NCI-H2227 (cell line): ENCODE measurements around the gene AIFM2.
"Not testable (repeated sequence)": the region's sequence is repeated elsewhere in the genome, so short reads cannot be mapped to it uniquely, and the experiment has no call there.

ENCODE experiments used
- DNase-seq: peaks from one replicate; lab custom pipeline; 2025; ENCODE audit not compliant: unreplicated experiment; lab: John Stamatoyannopoulos, UW

The AIFM2 gene

GRCh38 chr10:70123817-70124216, 8.8 kb downstream of the AIFM2 start:
- DNase-seq = no peak

GRCh38 chr10:70123166-70123565, 9.5 kb downstream of the AIFM2 start:
- not testable (repeated sequence) for DNase-seq

DNA sequence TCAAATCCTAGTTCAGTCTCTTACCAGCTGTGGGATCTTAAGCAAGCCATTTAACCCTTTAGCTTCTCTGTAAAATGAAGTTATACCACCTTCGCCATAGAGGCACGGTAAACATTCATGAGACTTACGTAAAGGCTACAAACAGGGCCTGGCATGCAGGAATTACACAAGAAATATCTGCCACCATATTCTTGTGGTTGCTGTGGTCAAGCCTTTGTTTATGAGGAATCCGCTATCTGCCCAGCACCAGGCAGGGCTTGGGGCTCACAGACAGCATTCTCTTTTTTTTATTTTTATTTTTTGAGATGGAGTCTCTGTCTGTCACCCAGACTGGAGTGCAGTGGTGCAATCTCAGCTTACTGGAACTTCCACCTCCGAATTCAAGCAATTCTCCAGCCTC, 9.9 kb downstream of the AIFM2 start:
- no peak for DNase-seq

GRCh38 chr10:70121281-70121949, 11.2 kb downstream of the AIFM2 start:
- DNase-seq = no peak

- DNase-seq = no peak
Measured at GRCh38 chr10:70120417-70120816, 12.2 kb downstream of the AIFM2 start.

- peak; percentile 14 for DNase-seq
Measured at GRCh38 chr10:70119623-70120022, 13.0 kb downstream of the AIFM2 start.

GRCh38 chr10:70119197-70119596, 13.4 kb downstream of the AIFM2 start:
- no peak for DNase-seq

- DNase-seq = no peak
Measured at GRCh38 chr10:70118196-70118595, 14.4 kb downstream of the AIFM2 start.

GRCh38 chr10:70117646-70118045, 15.0 kb downstream of the AIFM2 start:
- no peak for DNase-seq

DNA sequence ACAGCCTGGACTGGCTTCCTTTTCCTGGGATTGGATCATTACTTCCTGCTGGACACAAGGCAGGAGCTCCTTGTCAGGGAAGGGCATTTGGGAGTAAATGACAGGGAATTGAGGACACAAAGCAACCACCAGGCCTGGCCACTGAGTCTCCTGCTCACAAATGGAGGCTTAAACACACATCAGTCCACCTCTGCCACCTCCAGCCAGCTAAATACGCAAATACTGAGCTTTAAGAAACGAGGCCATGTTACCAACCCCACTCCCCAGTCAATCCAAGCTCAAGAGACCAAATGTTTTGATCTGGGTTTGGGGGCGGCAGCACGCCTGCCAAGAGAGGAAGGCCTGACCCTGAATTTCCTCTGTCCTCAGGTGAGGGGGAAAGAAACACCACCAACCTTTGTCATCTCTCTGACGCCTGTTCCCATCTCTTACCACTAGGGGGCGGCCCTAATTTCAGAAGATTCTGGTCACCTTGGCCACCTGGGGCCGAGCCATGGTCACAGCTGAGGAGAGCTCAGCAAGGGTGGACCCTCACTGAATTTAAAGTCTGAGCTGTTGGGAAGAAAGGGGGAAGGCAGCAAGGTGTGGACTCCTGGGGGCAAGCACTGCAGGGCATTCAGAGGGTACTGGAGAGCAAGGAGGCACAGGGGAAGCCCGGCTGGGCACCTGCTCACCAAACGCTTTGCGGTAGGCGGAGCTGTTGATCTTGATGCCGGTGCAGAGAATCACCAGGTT, 16.5 kb downstream of the AIFM2 start:
- DNase-seq = peak; percentile 19

- no peak for DNase-seq
Measured at GRCh38 chr10:70114902-70115301, 17.7 kb downstream of the AIFM2 start.

- DNase-seq = no peak
Measured at GRCh38 chr10:70112071-70112470, 20.6 kb downstream of the AIFM2 start.

GRCh38 chr10:70111496-70111895, 21.1 kb downstream of the AIFM2 start:
- no peak for DNase-seq

GRCh38 chr10:70109064-70109729, 23.4 kb downstream of the AIFM2 start:
- DNase-seq = no peak

- no peak for DNase-seq
Measured at GRCh38 chr10:70106958-70107791, 25.4 kb downstream of the AIFM2 start.

DNA sequence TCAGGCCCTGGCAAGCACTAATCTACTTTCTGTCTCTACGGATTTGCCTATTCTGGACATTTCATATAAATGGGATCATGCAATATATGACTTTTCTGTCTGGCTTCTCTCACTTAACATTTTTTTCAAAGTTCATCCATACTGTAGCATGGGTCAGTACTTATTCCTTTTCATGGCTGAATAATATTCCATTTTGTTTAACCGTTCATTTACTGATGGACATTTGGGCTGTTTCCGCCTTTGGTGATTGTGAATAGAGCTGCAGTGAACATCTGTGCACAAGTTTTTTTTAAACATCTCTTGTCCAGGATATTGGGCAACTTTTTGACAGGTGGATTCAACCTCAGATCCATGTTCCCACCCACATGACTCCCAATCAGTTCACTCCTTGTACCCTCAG, 31.0 kb downstream of the AIFM2 start:
- DNase-seq = no peak

GRCh38 chr10:70101068-70101562, 31.5 kb downstream of the AIFM2 start:
- DNase-seq = not testable (repeated sequence)

- DNase-seq = no peak
Measured at GRCh38 chr10:70098271-70098670, 34.4 kb downstream of the AIFM2 start.

DNA sequence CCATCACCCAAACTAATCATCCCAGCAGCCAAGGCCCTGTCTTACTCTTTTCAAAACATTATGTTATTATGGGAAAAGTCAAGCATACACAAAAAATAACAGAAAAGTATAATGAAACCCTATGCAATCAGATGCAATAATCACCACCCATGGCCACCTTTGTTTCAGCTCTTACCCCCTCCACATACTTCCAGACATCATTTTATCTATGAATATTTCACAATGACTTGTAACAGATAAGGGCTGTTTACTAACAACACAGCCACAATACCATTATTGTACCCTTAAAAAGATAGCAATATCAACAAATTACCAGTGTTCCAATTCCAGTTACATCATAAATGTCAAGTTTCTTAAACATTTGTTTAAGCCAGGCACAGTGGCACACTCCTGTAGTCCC, 35.2 kb downstream of the AIFM2 start:
- no peak for DNase-seq

DNA sequence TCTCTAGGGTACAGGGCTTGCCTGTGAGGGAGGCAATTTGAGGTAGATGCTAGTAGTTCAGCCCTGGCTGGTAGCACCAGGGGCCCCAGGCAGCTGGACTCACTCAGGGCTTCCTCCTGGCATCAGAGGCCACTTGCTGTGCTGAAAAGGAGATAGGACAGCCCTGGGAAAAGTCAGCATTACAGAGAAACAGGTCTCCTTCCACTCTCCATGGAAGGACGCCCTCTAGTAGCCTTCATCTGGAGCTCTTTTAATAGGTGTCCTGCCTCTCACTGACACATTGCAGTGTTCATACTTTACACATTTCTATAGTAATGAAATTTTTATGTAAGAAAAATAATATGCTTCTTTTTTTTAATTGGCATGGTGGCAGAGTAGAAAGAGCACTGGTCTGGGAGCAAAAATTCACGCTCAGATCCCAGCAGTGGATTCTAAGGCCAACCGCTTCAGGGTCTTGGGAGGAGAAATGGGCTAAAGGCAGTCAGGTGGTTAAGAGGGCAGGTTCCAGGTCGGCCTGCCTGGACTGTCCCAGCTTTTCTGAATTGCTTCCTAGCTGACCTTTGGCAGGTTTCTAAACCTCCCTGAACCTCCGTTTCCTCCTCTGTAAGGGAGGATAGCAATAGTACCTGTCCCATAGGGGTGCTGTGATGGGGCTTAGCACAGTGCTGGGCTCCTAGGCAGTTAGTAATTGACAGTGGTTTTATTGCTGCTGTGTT, 35.8 kb downstream of the AIFM2 start:
- no peak for DNase-seq
